GM12874 (cell line): Measurements from ENCODE around the gene MAP2K5.

Experiments used
- CTCF ChIP-seq: IDR thresholded peaks from 2 replicates; pipeline ENCODE4 v1.5.1; 2011; ENCODE audit warnings: low read depth, mild to moderate bottlenecking, control low read depth, low read length, moderate library complexity; ENCODE audit not compliant: insufficient read depth

Gene MAP2K5

GRCh38 chr15:67801142-67801541 lies 258.6 kb downstream of the MAP2K5 start:
- no peak for TF ChIP-seq CTCF

GRCh38 chr15:67801926-67802914 lies 259.7 kb downstream of the MAP2K5 start:
- TF ChIP-seq CTCF: no peak

GRCh38 chr15:67803299-67803698 lies 260.8 kb downstream of the MAP2K5 start:
- no peak for TF ChIP-seq CTCF

GRCh38 chr15:67803996-67804843 lies 261.7 kb downstream of the MAP2K5 start:
- no peak for TF ChIP-seq CTCF

- TF ChIP-seq CTCF: no peak
These were observed 262.6 kb downstream of the MAP2K5 start for GRCh38 chr15:67805008-67805665.

GRCh38 chr15:67805666-67806516 lies 263.4 kb downstream of the MAP2K5 start:
- TF ChIP-seq CTCF: no peak
